NCI-H1417 treated with DMSO at 0.1 percent for 48 hours (cell line): ENCODE results near the gene PAPSS2.
"Not testable (repeated sequence)": the region's sequence is repeated elsewhere in the genome, so short reads cannot be mapped to it uniquely, and the experiment has no call there.

Source experiments
- DNase-seq: peaks from one replicate; lab custom pipeline; 2025; lab: John Stamatoyannopoulos, UW

The PAPSS2 gene

DNA sequence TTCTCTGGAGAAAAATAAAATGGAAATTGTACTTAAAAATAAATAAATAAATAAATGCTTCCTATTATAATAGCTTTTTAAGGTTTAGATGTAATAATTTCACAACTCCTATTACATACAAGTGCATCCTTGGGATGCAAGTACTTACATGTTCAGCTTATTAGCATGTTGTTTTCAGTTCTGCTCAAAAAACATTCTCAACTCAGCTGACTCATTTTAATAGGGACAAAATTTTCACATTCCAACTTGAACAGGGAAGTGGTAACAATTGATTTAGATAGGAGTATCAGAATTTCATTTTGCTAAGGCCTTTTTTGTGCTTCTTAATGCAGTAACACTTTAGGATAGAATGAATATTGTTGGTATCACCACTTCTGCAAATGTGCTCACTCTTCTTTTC is 16.7 kb upstream of the PAPSS2 start:
- DNase-seq: no peak

DNA sequence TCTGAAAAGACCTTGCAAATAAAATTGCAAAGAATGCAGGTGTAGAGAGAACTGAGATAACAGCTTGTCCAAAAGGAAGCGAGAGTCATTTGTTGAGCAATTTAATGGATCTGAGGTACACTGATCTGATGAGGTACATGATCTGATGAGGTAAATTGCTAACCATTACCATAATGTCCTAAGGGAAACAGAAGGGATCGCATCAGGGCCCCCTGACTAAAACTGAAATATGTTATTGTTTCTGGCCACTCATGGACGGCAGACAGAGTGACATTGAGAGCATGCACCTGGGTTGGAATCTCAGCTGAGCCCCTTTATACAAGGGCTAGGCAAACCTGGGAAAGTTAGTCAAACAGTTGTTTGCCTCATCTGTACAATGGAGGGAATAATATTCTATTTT is 15.8 kb upstream of the PAPSS2 start:
- DNase-seq: no peak

DNA sequence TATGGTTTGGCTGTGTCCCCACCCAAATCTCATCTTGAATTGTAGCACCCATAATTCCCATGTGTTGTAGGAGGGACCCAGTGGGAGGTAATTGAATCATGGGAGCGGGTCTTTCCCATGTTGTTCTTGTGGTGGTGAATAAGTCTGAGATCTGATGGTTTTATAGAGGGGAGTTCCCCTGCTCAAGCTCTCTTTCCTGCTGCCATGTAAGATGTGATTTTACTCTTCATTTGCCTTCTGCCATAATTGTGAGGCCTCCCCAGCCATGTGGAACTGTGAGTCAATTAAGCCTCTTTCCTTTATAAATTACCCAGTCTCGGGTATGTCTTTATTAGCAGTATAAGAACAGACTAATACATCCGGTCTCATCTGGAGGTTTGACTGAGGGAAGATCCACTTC is 15.2 kb upstream of the PAPSS2 start:
- DNase-seq: not testable (repeated sequence)

DNA sequence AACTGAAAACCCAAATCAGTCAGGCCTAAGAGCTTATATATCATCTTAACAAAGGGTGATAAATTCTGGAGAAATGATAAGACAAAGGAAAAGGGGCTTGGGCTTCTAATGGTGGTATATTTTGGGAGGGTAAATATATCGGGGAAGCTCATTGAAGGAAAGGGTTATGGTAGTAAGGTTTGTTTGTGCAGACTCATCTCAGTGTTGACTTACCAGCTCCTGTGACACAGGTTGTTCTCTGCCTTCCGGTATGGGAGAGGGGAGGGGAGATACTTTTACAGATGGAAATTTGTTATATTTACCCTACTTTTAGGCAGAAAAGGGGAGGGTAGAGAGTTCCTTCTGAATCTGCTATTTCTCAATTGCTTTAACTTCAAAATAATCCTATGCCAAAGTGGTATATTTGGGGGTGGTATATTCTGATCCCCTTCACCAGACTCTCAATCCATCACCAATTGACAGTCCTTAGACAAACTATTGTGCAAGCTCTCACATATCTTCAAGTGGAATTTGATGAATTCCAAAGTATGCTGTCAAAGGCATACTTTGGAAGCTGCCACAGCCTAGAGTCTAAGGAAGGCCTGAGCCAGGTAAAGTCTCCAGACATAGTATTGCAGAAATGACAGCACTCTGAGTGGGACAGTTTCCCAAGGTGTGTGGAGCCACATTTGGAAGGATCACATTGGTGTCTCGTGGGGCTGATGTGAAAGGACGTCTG is 13.3 kb upstream of the PAPSS2 start:
- DNase-seq: no peak

DNA sequence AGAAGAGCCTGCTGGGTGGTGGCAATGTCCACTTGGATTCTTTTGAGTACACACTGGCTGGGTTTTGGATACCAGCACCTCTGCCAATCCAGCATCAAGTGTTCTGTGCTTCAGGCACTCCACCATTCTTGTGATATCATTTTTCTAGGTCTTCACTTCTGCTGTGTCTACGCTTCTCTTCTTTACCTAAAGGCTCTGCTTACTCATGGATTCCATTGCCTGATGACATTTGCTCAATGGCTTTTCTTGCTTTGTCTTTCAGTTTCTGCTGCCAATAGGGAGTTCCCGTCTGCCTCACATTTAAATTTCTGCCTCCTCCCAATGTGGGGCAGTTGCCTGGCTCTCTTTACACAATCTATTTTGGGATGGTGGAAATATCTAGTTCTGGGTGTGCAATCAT is 12.7 kb upstream of the PAPSS2 start:
- no peak for DNase-seq

DNA sequence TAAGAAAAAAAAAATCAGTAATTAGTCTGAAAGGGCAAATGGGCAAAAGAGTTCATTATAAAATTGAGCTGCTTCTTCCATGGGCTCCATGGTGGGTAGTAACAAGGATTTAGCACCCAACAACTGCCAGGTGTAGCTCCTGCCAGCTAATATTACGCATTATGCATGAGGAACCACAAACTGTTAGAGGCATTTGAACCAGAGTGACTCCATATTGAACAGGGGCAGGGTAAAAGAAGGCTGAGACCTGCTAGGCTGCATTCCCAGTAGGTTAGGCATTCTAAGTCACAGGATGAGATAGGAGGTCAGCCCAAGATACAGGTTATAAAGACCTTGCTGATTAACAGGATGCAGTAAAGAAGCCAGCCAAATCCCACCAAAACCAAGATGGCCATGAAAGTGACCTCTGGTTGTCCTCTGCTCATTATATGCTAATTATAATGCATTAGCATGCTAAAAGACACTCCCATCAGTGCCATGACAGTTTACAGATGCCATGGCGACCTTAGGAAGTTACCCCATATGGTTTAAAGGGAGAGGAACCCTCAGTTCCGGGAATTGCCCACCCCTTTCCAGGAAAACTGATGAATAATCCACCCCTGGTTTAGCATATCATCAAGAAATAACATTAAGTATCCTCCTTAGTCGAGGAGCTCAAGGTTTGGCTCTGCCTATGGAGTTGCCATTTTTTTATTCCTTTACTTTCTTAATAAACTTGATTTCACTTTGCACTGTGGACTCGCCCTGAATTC is 8.7 kb upstream of the PAPSS2 start:
- DNase-seq: no peak

DNA sequence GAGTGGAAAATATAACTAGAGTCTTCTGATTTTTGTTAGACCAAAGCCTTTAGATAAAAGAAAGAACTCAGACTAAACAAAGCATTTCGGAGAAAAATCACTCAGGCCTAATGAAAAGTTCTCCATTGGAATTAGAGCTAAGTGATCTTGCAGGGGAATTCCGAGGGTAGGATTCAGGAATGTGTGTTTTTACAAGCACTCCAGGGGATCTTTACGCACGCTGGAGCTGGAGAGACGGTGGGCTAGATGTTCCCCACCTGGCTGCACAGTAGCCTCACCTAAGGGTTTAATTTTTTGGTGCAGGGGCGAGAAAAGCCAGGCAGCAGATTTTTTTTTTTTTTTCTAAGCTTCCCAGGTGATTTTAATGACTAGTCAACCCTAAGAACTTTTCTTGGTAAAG is 7.9 kb upstream of the PAPSS2 start:
- DNase-seq: no peak

DNA sequence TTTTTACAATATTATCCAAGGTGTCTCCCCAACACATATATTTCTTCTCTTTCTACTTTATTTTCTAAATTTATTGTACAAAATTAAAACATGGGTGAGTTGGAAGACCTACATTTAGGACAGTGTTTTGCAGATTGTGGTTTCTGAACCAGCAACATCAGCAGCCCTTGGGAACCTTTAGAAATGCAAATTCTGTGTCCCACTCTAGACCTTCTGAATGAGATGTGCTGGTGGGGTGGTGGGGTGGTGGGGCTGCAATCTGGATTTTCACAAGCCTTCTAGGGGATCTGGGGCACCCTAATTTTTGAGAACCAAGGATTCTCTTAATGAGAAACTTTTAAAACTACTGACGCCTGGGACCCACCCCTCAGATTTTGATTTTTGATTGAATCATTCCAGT is 7.4 kb upstream of the PAPSS2 start:
- DNase-seq: no peak

DNA sequence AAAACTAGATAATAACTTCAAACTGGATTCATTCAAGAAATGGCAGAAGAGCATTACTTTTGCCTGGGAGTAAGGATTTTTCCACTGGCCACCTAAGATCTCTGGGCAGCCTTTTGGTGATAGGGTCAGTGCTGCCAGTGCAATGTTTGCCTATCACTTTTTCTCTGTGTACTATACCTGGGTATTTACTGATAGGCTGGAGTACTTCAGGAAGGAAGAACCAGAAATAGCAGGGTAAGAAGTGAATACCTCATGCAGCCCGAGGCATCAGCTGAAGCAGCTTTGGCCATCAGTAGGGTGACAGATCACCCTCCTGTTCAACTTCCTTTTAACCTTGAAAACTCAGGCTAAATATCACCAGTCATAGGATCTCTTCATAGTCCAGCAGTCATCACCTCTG is 5.5 kb upstream of the PAPSS2 start:
- DNase-seq: no peak

DNA sequence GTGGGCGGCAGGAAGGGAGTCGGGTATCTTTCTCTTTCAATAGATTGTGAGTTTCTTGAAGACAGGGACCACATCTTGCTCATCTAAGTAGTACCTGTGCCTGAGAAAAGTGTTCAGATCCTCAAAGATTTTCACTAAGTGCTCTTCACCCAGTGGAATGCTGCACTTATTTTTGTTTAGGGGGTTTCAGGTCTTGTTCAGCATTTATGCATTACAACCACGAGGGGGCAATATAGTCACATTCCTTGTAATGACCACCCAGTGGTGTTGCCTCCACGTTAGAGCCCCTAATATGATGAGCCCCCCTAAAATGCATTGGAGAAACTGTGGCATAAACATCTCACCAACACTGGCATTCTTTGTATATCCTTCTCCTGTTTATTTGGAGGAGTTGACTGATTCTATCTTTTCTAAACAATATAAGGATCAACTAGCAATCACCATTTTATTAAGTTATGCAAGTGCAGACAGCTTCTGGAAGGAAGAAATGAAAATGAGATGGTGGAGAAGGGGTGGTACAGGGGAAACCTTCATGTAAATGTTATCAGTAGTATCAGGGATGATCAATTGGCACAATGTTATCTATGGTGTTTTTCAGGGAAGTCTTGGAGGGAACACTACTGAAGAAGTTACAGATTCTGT is 3.1 kb upstream of the PAPSS2 start:
- no peak for DNase-seq

DNA sequence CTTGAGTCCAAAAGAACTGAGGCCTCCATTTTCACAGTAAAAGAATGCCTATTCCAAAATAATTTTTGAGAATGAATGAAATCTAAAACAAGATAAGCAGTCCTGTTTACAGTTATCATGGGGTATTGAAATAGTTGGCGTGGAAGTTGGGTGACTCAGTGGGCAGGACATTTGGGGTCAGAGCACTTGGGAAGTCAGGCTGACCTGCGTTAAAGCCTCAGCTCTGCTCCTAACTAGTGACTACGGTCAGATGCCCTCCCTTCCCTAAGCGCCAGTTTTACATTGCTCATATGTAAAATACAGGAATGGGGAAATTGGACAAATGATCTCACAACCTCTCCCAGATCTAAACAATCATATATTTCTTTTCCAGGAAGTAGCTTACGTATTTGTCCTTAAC is 2.3 kb upstream of the PAPSS2 start:
- DNase-seq: no peak

DNA sequence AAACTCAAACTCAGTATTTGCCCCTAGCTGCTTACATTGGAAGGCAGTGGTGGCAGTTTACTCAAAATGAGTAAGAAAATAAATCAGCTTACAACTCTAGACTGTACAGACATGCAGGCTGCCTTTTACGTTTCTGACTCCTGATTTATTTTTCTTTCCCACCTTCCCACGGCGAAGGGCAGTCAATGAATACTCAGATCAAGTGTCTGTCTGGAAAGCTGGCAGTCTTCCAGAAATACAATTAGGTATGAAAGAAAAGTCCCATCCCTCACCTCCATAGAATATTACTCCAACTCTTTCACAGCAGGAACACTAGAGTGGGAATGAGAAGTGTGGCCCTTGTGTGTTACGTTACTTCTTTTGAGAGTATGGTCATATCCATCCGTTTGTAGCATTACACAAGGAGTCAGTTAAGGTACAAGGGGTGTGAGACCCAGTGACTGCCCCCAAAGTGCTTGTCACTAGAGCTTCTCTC is 1.3 kb upstream of the PAPSS2 start:
- DNase-seq: no peak

DNA sequence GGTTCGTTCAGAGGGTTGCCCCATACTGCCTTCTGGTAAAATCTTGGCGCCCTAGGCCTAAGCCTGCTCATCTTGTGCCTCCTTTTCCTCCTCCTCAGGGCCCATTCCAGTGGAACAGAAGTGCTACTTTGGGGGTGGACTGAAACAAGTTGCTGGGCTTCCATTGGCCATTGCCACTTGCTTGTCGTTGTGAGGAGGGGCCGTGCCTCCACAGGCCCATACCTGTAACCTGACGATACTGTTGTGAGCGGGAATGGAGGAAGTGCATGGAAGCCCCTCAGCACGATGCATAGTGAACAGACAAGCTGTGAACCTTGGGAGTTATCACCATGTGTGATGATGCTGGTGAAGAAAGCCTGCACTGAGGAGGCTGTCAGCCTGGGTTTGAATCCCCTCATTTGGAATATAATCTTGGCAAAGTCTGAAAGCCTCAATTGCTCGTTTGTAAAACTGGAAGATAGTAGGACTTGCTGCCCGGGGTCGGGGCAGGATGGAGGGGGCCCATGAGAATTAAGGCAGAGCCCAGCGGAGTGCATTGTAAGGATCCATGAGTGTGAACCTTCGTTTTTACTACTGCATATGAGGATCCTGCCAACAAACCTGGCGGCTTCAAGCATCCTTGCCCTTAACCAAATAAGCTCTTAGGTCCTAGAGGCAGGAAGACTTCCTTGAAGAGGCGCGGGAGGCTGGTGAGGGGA is 671 bp upstream of the PAPSS2 start:
- no peak for DNase-seq

DNA sequence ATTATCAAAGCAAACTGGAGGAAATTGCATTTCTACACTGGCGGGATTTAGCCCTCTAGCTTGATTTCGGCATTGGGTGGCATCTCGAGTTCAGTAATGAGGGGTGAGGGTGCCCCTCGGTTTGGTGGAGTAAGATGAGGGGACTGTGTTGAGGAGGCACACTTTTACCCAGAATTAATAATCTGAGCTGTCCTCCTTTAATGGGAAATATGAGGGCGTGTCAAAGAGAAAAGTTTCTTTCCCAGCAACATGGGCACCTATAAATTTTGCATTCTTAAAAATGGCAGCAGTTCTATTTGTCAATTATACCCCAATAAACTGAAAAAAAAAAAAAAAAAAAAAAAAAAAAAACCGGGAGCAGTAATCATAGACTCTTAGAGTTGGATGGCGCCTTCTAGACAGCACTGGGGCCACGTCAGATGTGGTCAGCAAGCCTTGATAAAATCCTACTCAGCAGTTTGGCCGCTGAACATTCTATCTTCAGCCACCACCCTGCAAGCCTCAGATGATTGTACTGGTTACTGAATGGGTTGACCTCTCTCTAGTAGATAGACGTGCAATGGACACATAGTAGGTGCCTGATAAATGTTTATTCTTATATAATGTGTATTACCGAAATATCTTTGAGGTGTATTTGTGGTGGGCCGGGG is 931 bp downstream of the PAPSS2 start:
- no peak for DNase-seq

DNA sequence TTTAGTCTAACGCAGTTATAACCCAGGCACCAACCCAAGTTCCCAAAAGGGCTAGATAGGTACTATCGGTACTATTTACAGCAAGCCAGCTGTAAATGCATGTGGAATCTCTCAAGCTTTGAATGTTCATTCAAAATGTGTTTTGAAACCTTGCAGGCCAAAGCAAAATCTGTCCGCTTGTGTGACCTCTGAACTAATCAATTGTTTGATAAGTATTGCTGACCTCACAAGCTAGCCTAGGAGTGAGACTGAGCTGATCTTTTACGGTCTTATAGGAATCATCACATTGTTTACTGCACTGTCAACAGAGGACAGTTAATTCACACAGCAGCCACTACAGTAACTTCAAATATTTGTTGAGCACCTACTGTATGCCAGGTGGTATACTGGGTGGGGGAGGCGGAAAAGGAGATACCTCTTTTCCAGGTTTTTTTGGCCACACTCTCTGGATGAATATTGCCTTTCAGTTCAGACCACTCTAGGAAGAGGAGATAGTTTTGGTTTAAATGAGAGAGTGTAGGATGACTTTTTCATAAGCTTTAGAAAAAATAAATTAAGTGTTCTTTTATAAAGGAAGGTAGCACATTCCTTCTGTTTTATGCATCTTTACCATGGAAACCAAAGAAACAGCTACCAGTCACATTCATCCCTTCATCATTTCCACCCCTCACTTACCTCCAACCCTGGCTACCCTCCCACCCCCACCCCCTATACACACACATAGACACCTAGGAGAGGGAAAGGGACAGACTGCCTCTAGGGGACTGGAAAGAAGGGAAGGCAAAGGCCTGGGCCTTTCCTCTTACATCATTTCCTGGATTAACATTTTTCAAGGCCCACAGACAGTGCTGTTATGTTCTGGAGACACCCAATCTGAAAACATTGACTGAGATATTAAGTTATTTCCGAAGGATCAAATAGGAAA is 2.4 kb downstream of the PAPSS2 start:
- no peak for DNase-seq

DNA sequence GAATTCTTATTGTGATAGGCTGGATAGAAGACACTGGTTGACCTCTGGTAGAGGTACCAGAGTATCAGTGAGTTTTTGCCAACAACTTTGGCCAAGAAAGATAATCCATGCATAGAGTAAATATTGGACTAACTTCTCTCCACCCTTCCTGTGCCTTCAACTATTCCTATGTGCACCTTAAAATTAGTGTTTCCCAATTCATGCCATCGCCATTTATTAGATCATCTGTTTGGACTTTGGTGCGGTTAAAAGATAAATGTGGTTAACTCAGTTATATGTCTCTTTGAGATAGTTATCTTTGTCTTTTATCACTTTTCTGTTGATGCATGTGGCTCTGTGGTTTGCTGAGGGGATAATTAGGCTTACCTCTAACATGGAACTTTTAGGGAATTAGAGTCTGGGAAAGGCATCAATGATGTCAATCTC is 4.6 kb downstream of the PAPSS2 start:
- no peak for DNase-seq

DNA sequence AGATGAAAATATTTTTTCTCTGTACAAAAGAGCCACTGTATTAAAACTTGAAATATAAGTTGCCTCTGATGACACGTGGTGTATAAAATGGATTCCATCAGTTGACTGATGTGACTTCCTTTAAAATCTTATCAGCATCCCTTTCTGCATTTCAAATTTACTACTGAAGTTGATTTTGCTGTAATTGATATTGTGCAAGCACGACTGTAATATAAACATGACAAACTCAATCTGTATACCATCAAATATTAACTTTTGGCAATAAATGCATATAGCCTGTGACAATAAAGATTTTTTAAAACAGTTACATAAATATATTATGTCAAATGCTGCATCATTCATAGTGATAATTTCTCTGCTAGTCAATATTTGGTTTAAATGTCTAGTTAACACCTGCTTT is 7.8 kb downstream of the PAPSS2 start:
- DNase-seq: no peak

DNA sequence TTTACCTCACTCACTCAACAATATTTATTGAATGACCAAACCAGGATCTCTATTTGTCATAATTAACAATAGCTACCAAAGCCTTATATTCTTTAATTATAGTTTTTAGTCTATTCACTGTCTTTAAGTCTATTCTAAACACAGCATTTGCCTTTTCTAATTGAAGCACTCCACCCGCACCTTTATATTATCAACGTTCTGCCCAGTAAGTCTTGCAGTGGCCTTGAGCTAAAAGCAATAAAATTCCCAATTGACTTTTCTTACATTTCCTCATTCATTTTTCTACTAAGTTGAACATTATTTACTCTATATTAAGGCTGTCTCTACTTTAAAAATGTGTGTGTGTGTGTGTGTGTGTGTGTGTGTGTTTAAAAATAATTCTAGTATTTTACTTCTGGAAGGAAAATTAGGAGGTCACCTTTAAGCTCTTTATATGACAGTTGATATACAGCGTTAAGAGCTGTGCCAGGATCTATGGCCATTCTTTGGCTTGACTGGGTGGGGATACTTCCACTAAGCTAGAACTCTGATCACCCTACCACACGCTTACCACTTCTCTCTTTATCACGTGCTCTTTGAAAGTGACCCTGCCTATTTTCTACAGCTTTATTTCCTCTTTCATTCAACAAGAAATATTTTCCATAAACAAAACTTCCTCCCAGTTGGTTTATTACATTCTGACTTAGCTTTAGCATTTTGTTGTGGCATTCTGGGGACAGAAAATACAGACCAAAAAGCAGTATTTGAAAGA is 8.8 kb downstream of the PAPSS2 start:
- no peak for DNase-seq

DNA sequence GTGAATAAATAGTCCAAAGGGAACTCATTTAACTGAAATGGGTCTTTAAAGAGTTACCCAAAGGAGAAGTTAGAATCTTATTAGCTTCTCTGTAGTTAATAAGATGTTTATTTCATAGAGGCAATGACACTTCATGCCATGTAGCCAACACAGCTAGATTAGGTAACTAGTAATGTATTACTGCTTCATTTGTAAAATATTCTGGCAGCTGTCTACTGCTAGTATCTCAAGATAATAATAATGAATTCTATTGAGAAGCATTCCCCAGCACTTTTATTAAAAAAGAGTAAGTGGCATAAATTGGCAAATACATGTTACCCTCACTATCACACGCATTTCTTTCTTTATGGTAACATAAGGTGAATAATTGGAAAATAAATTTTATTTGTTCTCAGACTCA is 10.1 kb downstream of the PAPSS2 start:
- DNase-seq: no peak

DNA sequence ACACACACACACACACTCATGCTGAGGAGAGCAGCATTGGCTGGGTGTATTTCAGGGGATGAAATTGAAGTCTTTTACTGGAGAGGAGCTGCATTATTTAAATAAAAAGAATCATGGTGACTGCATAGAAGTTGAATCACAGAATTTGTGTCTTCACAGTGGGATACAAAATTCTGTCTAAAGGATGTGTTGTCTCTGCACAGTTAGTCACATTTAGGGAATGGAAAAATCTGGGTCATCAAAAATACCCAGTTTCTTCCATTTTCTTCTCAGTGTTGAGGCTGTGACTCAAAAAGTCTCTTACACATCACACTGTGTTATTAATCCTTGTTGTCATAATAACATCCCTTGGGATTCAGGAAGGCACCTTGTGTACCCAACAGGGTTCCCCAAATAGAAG is 10.9 kb downstream of the PAPSS2 start:
- DNase-seq: no peak
